Endothelial cell of umbilical vein (primary cell): ENCODE results near the gene DIDO1. TPM values are rescaled to one million over a fixed set of nuclear protein-coding genes. Genes with fewer than 3 reads are reported as not detected.

ENCODE experiments used
- BruUV-seq: library from RNA; stranded (reverse); fragments of 400-500 nt; replicated peaks from 2 replicates; lab custom pipeline; 2021; lab: Mats Ljungman, UMichigan
- CTCF ChIA-PET: fragments of 300-600, 350-600 bp; sonication (Branson Sonifier 250); formaldehyde crosslinking; loops from one replicate; lab custom pipeline; 2021; ENCODE audit warnings: antibody characterized with exemption, inconsistent platforms; lab: Charles Lee
- POLR2A ChIA-PET: fragments of 300-600, 350-600 bp; sonication (Branson Sonifier 250); formaldehyde crosslinking; loops from one replicate; lab custom pipeline; 2021; ENCODE audit warnings: antibody characterized with exemption, inconsistent platforms; lab: Charles Lee
- DNase-seq: peaks from one replicate; pipeline ENCODE4 v3.0.0-alpha.2; 2011; ENCODE audit warnings: low read depth, low spot score
- FAIRE-seq: peaks from 2 replicates; lab custom pipeline; 2011; peaks lifted over from hg19 to GRCh38; lab: Jason Lieb, UNC
- H2AFZ ChIP-seq: 2 replicates; pipeline ENCODE4 v1.6.0; 2012; ENCODE audit warnings: low read depth, low read length, control low read depth, inconsistent platforms
- H3K27ac ChIP-seq: 2 replicates; pipeline ENCODE4 v1.5.1; 2011; ENCODE audit warnings: low read depth, mild to moderate bottlenecking, control low read depth, low read length, moderate library complexity; ENCODE audit not compliant: insufficient read depth
- H3K27me3 ChIP-seq, 2 experiments: 2 replicates each; pipeline versions ENCODE4 v1.6.0 to v1.6.1; 2011; ENCODE audit warnings: low read length in 2 of 2, mixed read lengths in 1 of 2; ENCODE audit not compliant: control insufficient read depth in 2 of 2, insufficient read depth in 2 of 2
- H3K36me3 ChIP-seq, 2 experiments: 2 replicates in 1 of 2; 3 replicates in 1 of 2; pipeline ENCODE4 v1.5.1; 2011; ENCODE audit warnings: low read length in 2 of 2, mild to moderate bottlenecking in 1 of 2, moderate library complexity in 1 of 2; ENCODE audit not compliant: control insufficient read depth in 2 of 2, insufficient read depth in 2 of 2; ENCODE audit errors: extremely low read depth in 1 of 2
- H3K4me1 ChIP-seq: 3 replicates; pipeline ENCODE4 v1.5.1; 2011; ENCODE audit warnings: mild to moderate bottlenecking, low read length; ENCODE audit not compliant: control insufficient read depth, insufficient read depth; ENCODE audit errors: extremely low read depth
- H3K4me2 ChIP-seq: 2 replicates; pipeline ENCODE4 v1.6.1; 2011; ENCODE audit warnings: low read length, control low read depth, mixed read lengths; ENCODE audit not compliant: insufficient read depth
- H3K4me3 ChIP-seq, 3 experiments: fragments of 200-600 bp in 1 of 3; sonication (generic), shearing (Covaris generic) in 1 of 3; replicated peaks in 1 of 3; 2 replicates each; pipeline ENCODE4 v1.5.1; 2011 to 2016; ENCODE audit warnings: control low read depth in 3 of 3, low read length in 3 of 3, mild to moderate bottlenecking in 2 of 3, inconsistent platforms in 1 of 3, low read depth in 1 of 3, moderate library complexity in 1 of 3; ENCODE audit not compliant: insufficient read depth in 1 of 3
- H3K79me2 ChIP-seq: 2 replicates; pipeline ENCODE4 v1.6.0; 2012; ENCODE audit warnings: low read length, inconsistent platforms; ENCODE audit not compliant: control insufficient read depth, insufficient read depth
- H3K9ac ChIP-seq: replicated peaks from 2 replicates; pipeline ENCODE3; 2011; ENCODE audit warnings: low read length, control low read depth; ENCODE audit not compliant: insufficient read depth; ENCODE audit errors: extremely low read depth
- H3K9me1 ChIP-seq: replicated peaks from 3 replicates; pipeline ENCODE4 v1.6.0; 2011; ENCODE audit warnings: mild to moderate bottlenecking, low read length; ENCODE audit not compliant: control insufficient read depth, insufficient read depth; ENCODE audit errors: extremely low read depth
- H3K9me3 ChIP-seq: replicated peaks from 2 replicates; pipeline ENCODE4 v1.5.1; 2012; ENCODE audit warnings: low read length, inconsistent platforms; ENCODE audit not compliant: control insufficient read depth, insufficient read depth
- H4K20me1 ChIP-seq: replicated peaks from 2 replicates; pipeline ENCODE3; 2011; ENCODE audit warnings: mild to moderate bottlenecking, low read length; ENCODE audit not compliant: control insufficient read depth, insufficient read depth; ENCODE audit errors: extremely low read depth
- EZH2 ChIP-seq: IDR thresholded peaks from 2 replicates; pipeline ENCODE4 v1.6.1; 2012; ENCODE audit warnings: borderline replicate concordance, low read depth, mild to moderate bottlenecking, moderate library complexity, low read length, inconsistent platforms; ENCODE audit not compliant: severe bottlenecking
- GATA2 ChIP-seq: IDR thresholded peaks from 2 replicates; pipeline ENCODE4 v1.7.0; 2011; ENCODE audit warnings: low read depth, mild to moderate bottlenecking, moderate library complexity, mixed read lengths, low read length; ENCODE audit not compliant: insufficient read length, insufficient read depth
- POLR2A ChIP-seq: IDR thresholded peaks from 2 replicates; pipeline ENCODE4 v1.6.1; 2012; ENCODE audit warnings: low read depth, mild to moderate bottlenecking, control low read depth, low read length
- POLR2AphosphoS5 ChIP-seq: IDR thresholded peaks from 2 replicates; pipeline ENCODE4 v1.6.1; 2012; ENCODE audit warnings: low read depth, mild to moderate bottlenecking, control low read depth, low read length, moderate library complexity; ENCODE audit not compliant: insufficient read depth
- dilution Hi-C: fragments of 300-500 bp; cut with MboI; formaldehyde crosslinking; loops from one replicate; pipeline ENCODE4 v1.15.0; 2019; ENCODE audit warnings: low sequenced_read_pairs; ENCODE audit not compliant: extremely low pct_ligation_motif_present
- intact Hi-C: fragments of 100-400 bp; cut with micrococcal nuclease; formaldehyde crosslinking; loops from one replicate; pipeline ENCODE4 v1.10.0; 2022
- polyA plus RNA-seq, 4 experiments: library from polyadenylated mRNA; depleted of rRNA in 3 of 4; stranded (reverse) in 3 of 4; unstranded in 1 of 4; fragments of >200 nt; gene quantifications; 2 replicates each; pipeline versions ENCODE4 v1.2.1 to v1.2.3, GENCODE V29; 2011 to 2012; ENCODE audit warnings: missing spikeins in 1 of 4
- total RNA-seq: library from RNA; stranded (reverse); gene quantifications from 2 replicates; pipeline ENCODE4 v1.2.3, GENCODE V29; 2021
- TF ChIP-seq, protein P1 (sequence below), 2 donors: IDR thresholded peaks; 1 replicate in 1 of 2; 2 replicates in 1 of 2; pipeline ENCODE4 v1.5.1; 2011; ENCODE audit warnings: low read length in 2 of 2, mild to moderate bottlenecking in 2 of 2, moderate library complexity in 2 of 2, control low read depth in 1 of 2, inconsistent platforms in 1 of 2, low read depth in 1 of 2; ENCODE audit not compliant: insufficient read depth in 1 of 2; ENCODE audit errors: extremely low read depth in 1 of 2
- TF ChIP-seq, protein P2 (sequence below): IDR thresholded peaks from 2 replicates; pipeline ENCODE4 v1.6.1; 2011; ENCODE audit not compliant: insufficient read depth, insufficient read length

DIDO1 gene
- total and polyA plus RNA-seq, 2 donors (not counting 3 experiments of a cell fraction or from before 2014, with no cell fraction given) = 22.1 to 51.2 TPM

DNA sequence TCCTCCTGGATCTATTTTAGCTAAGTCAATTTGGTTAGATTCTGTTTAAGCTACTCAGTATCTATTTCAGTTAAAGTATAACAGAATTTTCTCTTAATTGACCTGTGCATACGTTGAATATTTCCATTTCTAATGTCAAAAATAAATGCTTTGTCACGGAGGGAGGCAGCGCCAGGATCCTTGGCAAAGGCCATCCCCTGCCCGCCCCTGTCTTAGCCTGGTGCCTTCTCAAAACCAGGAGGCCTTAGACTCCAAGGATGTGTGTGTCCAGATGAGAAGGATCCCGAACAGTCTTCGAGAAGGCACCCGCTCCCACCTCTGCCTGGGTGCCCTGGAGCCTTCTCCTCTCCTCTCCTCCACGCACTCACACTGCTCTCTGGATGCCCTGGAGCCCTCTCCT, 87.0 kb downstream of the DIDO1 start:
- Histone ChIP-seq H2AFZ (no peak overlapping the region), H3K27me3 (no peaks in the 10 kb centered on the region), H3K9me1 (no peaks in the 10 kb centered on the region), H3K9me3 (no peaks in the 10 kb centered on the region), H3K9ac (no peak overlapping the region), H4K20me1 (no peaks in the 10 kb centered on the region), H3K27ac (no peak overlapping the region), H3K79me2 (no peaks in the 10 kb centered on the region), H3K36me3 (no peaks in the 10 kb centered on the region), H3K4me2 (no peak overlapping the region), H3K4me1 (no peaks in the 10 kb centered on the region), H3K4me3 (no peak overlapping the region)
- dilution Hi-C loops = no loop called here
- BruUV-seq = no TSS peak
- FAIRE-seq = no peak
- DNase-seq = no peak
- intact Hi-C loops = no loop called here
- POLR2A ChIA-PET = no interaction called here
- CTCF ChIA-PET = no interaction called here
- TF ChIP-seq EZH2 (no peak), POLR2AphosphoS5 (no peak), POLR2A (no peak), GATA2 (no peak)
- TF ChIP-seq, protein P1, sequence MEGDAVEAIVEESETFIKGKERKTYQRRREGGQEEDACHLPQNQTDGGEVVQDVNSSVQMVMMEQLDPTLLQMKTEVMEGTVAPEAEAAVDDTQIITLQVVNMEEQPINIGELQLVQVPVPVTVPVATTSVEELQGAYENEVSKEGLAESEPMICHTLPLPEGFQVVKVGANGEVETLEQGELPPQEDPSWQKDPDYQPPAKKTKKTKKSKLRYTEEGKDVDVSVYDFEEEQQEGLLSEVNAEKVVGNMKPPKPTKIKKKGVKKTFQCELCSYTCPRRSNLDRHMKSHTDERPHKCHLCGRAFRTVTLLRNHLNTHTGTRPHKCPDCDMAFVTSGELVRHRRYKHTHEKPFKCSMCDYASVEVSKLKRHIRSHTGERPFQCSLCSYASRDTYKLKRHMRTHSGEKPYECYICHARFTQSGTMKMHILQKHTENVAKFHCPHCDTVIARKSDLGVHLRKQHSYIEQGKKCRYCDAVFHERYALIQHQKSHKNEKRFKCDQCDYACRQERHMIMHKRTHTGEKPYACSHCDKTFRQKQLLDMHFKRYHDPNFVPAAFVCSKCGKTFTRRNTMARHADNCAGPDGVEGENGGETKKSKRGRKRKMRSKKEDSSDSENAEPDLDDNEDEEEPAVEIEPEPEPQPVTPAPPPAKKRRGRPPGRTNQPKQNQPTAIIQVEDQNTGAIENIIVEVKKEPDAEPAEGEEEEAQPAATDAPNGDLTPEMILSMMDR (IDR thresholded peaks at IDR 0.05; ENCODE audit: extremely low read depth in 1 of 2, insufficient read depth in 1 of 2, low read depth in 1 of 2, low read length in 2 of 2) = no peak
- TF ChIP-seq, protein P2, sequence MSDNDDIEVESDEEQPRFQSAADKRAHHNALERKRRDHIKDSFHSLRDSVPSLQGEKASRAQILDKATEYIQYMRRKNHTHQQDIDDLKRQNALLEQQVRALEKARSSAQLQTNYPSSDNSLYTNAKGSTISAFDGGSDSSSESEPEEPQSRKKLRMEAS = no peak
